NCI-H446 treated with DMSO at 0.1 percent for 48 hours (cell line): ENCODE results near the gene C1orf56.

ENCODE experiments used
- DNase-seq: peaks from one replicate; lab custom pipeline; 2025; lab: John Stamatoyannopoulos, UW

C1orf56 gene

GRCh38 chr1:151047591-151047924, at the start of gene C1orf56:
TSS of gene C1orf56 (plus strand) at chr1:151047751. CDS start at chr1:151047848, 97 bp downstream.
- DNase-seq: peak; percentile 32

- no peak for DNase-seq
These were observed 49.6 kb upstream of the C1orf56 start for GRCh38 chr1:150997949-150998348.

- no peak for DNase-seq
These were observed 48.4 kb upstream of the C1orf56 start for GRCh38 chr1:150999051-150999674.

- DNase-seq: no peak
These were observed 47.6 kb upstream of the C1orf56 start for GRCh38 chr1:150999926-151000325.

- DNase-seq: no peak
These were observed 47.1 kb upstream of the C1orf56 start for GRCh38 chr1:151000408-151000807.

- DNase-seq: no peak
These were observed 45.9 kb upstream of the C1orf56 start for GRCh38 chr1:151001602-151002001.

GRCh38 chr1:151002051-151002450, 45.5 kb upstream of the C1orf56 start:
- DNase-seq: no peak

GRCh38 chr1:151002611-151003010, 44.9 kb upstream of the C1orf56 start:
- DNase-seq: no peak

GRCh38 chr1:151003180-151003579, 44.4 kb upstream of the C1orf56 start:
- DNase-seq: no peak

- no peak for DNase-seq
These were observed 41.7 kb upstream of the C1orf56 start for GRCh38 chr1:151005729-151006319.

- DNase-seq: peak; percentile 73
These were observed 41.1 kb upstream of the C1orf56 start, which contains the start of gene MINDY1 for GRCh38 chr1:151006327-151007052. TSS of gene MINDY1 (minus strand) at chr1:151006902. CDS start at chr1:151002617, 4,285 bp downstream.

GRCh38 chr1:151007853-151008243, 39.7 kb upstream of the C1orf56 start:
- DNase-seq: no peak

GRCh38 chr1:151008244-151009205, 39.0 kb upstream of the C1orf56 start, which contains the start of gene PRUNE1:
TSS of gene PRUNE1 (plus strand) at chr1:151008449. CDS start at chr1:151008633, 184 bp downstream.
- DNase-seq: peak; percentile 89

GRCh38 chr1:151009206-151009587, 38.4 kb upstream of the C1orf56 start:
- no peak for DNase-seq

- no peak for DNase-seq
These were observed 37.7 kb upstream of the C1orf56 start for GRCh38 chr1:151009674-151010345.

GRCh38 chr1:151010346-151010726, 37.2 kb upstream of the C1orf56 start:
- no peak for DNase-seq

GRCh38 chr1:151011154-151011850, 36.2 kb upstream of the C1orf56 start:
- DNase-seq: no peak

GRCh38 chr1:151012684-151013471, 34.7 kb upstream of the C1orf56 start:
- no peak for DNase-seq

- DNase-seq: no peak
These were observed 34.0 kb upstream of the C1orf56 start for GRCh38 chr1:151013518-151013917.

- peak; percentile 23 for DNase-seq
These were observed 22.9 kb upstream of the C1orf56 start for GRCh38 chr1:151024540-151025146.
